Natural killer cell (primary cell): ENCODE results near the gene DHX57. TPM values are rescaled to one million over a fixed set of nuclear protein-coding genes. Genes with fewer than 3 reads are reported as not detected.

ENCODE experiments used
- ATAC-seq, 3 donors: fragments of 150-1000 bp in 2 of 3; fragments of 200-7000 bp in 1 of 3; cut with Tn5 transposase; 1 replicate in 1 of 3; 2 replicates in 2 of 3; pipeline ENCODE4 v1.10.0; 2021; ENCODE audit warnings: mild to moderate bottlenecking in 2 of 3, moderate library complexity in 2 of 3
- DNase-seq, 2 donors: peaks; one replicate each; pipeline versions ENCODE4 v3.0.0 to v3.0.0-alpha.2; 2013 to 2021; ENCODE audit warnings: mixed read lengths in 1 of 2
- H3K27ac ChIP-seq: one replicate; pipeline ENCODE4 v1.5.1; 2013; ENCODE audit warnings: mild to moderate bottlenecking, low read length
- H3K27me3 ChIP-seq: one replicate; pipeline ENCODE4 v1.6.1; 2013; ENCODE audit warnings: low read length; ENCODE audit not compliant: control insufficient read depth, insufficient read depth
- H3K36me3 ChIP-seq: one replicate; pipeline ENCODE4 v1.6.1; 2013; ENCODE audit warnings: low read length; ENCODE audit not compliant: control insufficient read depth, insufficient read depth
- H3K4me1 ChIP-seq: one replicate; pipeline ENCODE4 v1.6.1; 2013; ENCODE audit warnings: low read length; ENCODE audit not compliant: control insufficient read depth, insufficient read depth
- H3K4me3 ChIP-seq: one replicate; pipeline ENCODE4 v1.5.1; 2013; ENCODE audit warnings: low read length
- H3K9me3 ChIP-seq: one replicate; pipeline ENCODE4 v1.6.1; 2013; ENCODE audit warnings: low read length; ENCODE audit not compliant: control insufficient read depth, insufficient read depth
- H3K27ac Mint-ChIP-seq, 2 donors: one replicate each; pipeline ENCODE4 v1.8.0; 2022; ENCODE audit warnings: mild to moderate bottlenecking in 2 of 2, mixed read lengths in 2 of 2, moderate library complexity in 1 of 2
- H3K27me3 Mint-ChIP-seq, 2 donors: one replicate each; pipeline ENCODE4 v1.8.0; 2022; ENCODE audit warnings: low read depth in 2 of 2, mixed read lengths in 2 of 2
- H3K36me3 Mint-ChIP-seq: one replicate; pipeline ENCODE4 v1.8.0; 2022; ENCODE audit warnings: mixed read lengths
- H3K4me1 Mint-ChIP-seq, 2 donors: one replicate each; pipeline ENCODE4 v1.8.0; 2022; ENCODE audit warnings: mixed read lengths in 2 of 2
- H3K4me3 Mint-ChIP-seq: one replicate; pipeline ENCODE4 v1.8.0; 2022; ENCODE audit warnings: mild to moderate bottlenecking, moderate library complexity, mixed read lengths
- H3K9me3 Mint-ChIP-seq, 2 donors: one replicate each; pipeline ENCODE4 v1.8.0; 2022; ENCODE audit warnings: mixed read lengths in 2 of 2
- WGBS: methylation state at CpG from one replicate; pipeline ENCODE4 v1.1.7; 2013; ENCODE audit warnings: missing lambda C conversion rate; ENCODE audit not compliant: insufficient coverage; 5-methylcytosine and 5-hydroxymethylcytosine counted together
- intact Hi-C: fragments of 100-400 bp; cut with micrococcal nuclease; formaldehyde crosslinking; loops from one replicate; pipeline ENCODE4 v1.14.2; 2022
- total RNA-seq, 4 donors: library from RNA; stranded (reverse); fragments of 120-200 nt in 1 of 4; gene quantifications; one replicate each; pipeline versions ENCODE4 v1.2.3 to v1.2.4, GENCODE V29; 2013 to 2022
- TF ChIP-seq, protein P1 (sequence below): fragments of 200-600 bp; IDR thresholded peaks from one replicate; pipeline ENCODE4 v1.8.0; 2022; ENCODE audit warnings: antibody characterized with exemption

The DHX57 gene
- total RNA-seq, 3 donors from 2014 or later (not counting 1 experiment from before 2014, with no cell fraction given): 12.8 to 21.9 (median 18.5) TPM

DNA sequence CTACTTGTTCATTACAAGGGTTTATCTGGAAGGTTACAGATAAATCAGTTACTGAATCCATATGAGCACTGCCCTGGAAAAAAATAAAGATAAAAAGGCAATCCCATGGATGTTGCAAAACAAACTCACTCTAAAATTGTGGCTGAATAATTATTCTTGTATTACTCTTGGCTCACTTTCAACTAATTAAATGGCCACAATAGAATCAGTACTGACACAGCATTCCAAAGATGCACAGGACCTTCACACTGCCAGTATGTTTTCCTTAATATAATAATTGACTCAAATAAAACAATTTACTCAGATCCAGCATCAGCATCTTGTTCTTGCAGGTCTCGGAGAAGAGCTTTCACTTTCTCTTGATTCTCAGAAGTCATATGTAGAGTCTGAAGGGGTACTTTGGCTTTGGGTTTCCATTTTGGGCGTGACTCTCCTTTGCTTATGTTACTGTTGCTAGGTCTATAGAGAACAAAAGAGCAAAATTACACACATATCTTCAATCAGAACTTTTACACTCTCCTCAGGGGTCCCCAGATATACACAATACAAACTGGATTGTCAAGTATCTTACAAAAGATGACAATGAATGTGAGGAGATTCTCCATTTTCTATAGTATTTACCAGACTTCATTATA, 12.6 kb downstream of the DHX57 start:
- intact Hi-C loops: no loop called here
- no peaks in the 10 kb centered on the region for H3K4me1 Mint-ChIP-seq
- 100% methylated on average over 1 of the region's 2 CpGs for WGBS

DNA sequence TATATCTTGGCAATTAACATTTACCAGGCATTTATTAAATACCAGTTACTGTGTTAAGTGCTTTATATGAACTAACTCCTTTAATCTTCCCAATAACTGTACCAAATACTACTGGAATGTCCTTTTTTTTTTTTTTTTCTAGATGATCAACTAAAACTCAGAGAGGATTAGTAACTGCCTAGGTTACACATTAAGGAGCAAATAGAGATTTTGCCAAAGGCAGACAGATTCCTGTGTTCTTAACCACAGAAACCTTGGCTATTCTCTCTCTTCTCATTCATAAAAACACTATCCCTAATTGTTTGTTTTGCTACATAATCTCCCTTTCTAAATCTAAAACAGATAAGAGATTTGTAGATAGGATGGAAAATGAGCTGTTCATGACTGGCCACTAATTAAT, 13.3 kb downstream of the DHX57 start:
- Histone ChIP-seq H3K4me3 (no peak overlapping the region), H3K36me3 (peaks cover 37% of the 10 kb centered on the region), H3K4me1 (no peaks in the 10 kb centered on the region), H3K27me3 (no peaks in the 10 kb centered on the region), H3K9me3 (no peaks in the 10 kb centered on the region), H3K27ac (no peak overlapping the region)
- no peaks in the 10 kb centered on the region for H3K27me3 Mint-ChIP-seq
- TF ChIP-seq, protein P1, sequence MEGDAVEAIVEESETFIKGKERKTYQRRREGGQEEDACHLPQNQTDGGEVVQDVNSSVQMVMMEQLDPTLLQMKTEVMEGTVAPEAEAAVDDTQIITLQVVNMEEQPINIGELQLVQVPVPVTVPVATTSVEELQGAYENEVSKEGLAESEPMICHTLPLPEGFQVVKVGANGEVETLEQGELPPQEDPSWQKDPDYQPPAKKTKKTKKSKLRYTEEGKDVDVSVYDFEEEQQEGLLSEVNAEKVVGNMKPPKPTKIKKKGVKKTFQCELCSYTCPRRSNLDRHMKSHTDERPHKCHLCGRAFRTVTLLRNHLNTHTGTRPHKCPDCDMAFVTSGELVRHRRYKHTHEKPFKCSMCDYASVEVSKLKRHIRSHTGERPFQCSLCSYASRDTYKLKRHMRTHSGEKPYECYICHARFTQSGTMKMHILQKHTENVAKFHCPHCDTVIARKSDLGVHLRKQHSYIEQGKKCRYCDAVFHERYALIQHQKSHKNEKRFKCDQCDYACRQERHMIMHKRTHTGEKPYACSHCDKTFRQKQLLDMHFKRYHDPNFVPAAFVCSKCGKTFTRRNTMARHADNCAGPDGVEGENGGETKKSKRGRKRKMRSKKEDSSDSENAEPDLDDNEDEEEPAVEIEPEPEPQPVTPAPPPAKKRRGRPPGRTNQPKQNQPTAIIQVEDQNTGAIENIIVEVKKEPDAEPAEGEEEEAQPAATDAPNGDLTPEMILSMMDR: no peak
- no peaks in the 10 kb centered on the region for H3K9me3 Mint-ChIP-seq
- no peaks in the 10 kb centered on the region for H3K4me1 Mint-ChIP-seq
- peaks cover 11% of the 10 kb centered on the region for H3K36me3 Mint-ChIP-seq
- no peak overlapping the region for H3K4me3 Mint-ChIP-seq
- no peak for ATAC-seq
- no peak for DNase-seq
- intact Hi-C loops: no loop called here
- no peak overlapping the region for H3K27ac Mint-ChIP-seq

More for the DNA sequence above, 12.6 kb downstream of the DHX57 start:
- H3K36me3 ChIP-seq: peaks cover 35% of the 10 kb centered on the region
- no peaks in the 10 kb centered on the region for H3K27me3 ChIP-seq
- H3K27me3 Mint-ChIP-seq: no peaks in the 10 kb centered on the region
- DNase-seq (no peak), ATAC-seq (no peak)
- H3K27ac ChIP-seq: no peak overlapping the region
- no peak overlapping the region for H3K4me3 ChIP-seq
- H3K4me1 ChIP-seq: no peaks in the 10 kb centered on the region
- no peak overlapping the region for H3K4me3 Mint-ChIP-seq
- H3K36me3 Mint-ChIP-seq: peaks cover 11% of the 10 kb centered on the region
- H3K27ac Mint-ChIP-seq: no peak overlapping the region
- H3K9me3 ChIP-seq: no peaks in the 10 kb centered on the region
- H3K9me3 Mint-ChIP-seq: no peaks in the 10 kb centered on the region
- TF ChIP-seq, protein P1: no peak

DNA sequence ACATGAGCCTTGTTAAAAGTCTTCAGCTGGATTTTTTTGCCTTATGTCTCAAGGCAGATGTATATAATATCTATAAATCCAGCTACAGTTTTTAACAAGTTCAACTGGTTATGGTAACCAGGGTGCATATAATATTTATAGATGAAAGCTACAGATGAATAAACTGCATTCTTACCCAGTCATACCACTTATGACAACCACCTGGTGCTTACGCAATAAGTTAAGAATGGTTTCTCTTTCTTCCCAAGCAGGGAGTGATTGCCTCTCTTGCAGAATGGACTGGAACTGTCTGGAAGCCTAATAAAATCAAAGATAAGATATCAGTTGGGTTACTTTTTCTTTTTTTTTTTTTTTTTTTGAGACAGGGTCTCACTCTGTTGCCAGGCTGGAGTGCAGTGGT, 19.6 kb downstream of the DHX57 start:
- no peaks in the 10 kb centered on the region for H3K4me1 Mint-ChIP-seq
- no peak overlapping the region for H3K27ac Mint-ChIP-seq
- Histone ChIP-seq H3K4me3 (no peak overlapping the region), H3K27ac (no peak overlapping the region), H3K4me1 (no peaks in the 10 kb centered on the region), H3K27me3 (no peaks in the 10 kb centered on the region), H3K9me3 (no peaks in the 10 kb centered on the region), H3K36me3 (peaks cover 57% of the 10 kb centered on the region)
- H3K27me3 Mint-ChIP-seq: no peaks in the 10 kb centered on the region
- no peak for ATAC-seq
- no peak for DNase-seq
- H3K36me3 Mint-ChIP-seq: peaks cover 31% of the 10 kb centered on the region
- 100% methylated on average over 1 of the region's 1 CpG for WGBS
- no peaks in the 10 kb centered on the region for H3K9me3 Mint-ChIP-seq
- TF ChIP-seq, protein P1: no peak
- no peak overlapping the region for H3K4me3 Mint-ChIP-seq
- intact Hi-C loops: no loop called here

DNA sequence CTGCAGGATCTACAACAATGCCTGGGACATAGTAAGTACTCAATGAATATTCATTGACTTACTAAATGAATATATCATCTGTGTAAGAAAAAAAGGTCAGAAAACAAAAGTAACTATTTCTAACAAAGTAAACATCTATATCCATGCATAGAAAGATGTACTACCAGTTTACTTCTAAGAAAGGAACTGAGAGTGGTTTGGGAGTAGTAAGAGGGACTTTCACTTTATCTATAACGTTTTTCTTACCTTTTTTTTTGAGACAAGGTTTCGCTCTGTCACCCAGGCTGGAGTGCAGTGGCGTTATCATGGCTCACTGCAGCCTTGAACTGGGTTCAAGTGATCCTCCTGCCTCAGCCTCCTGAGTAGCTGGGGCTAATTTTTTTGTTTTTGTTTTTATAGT, 25.7 kb downstream of the DHX57 start:
- DNase-seq: no peak
- peaks cover 24% of the 10 kb centered on the region for H3K36me3 ChIP-seq
- no peaks in the 10 kb centered on the region for H3K27me3 ChIP-seq
- intact Hi-C loops: no loop called here
- peaks cover 43% of the 10 kb centered on the region for H3K36me3 Mint-ChIP-seq
- H3K4me1 ChIP-seq: no peaks in the 10 kb centered on the region
- H3K9me3 ChIP-seq: no peaks in the 10 kb centered on the region
- no peak overlapping the region for H3K4me3 ChIP-seq
- no peaks in the 10 kb centered on the region for H3K4me1 Mint-ChIP-seq
- no peaks in the 10 kb centered on the region for H3K9me3 Mint-ChIP-seq
- H3K27ac Mint-ChIP-seq: no peak overlapping the region
- no peak overlapping the region for H3K27ac ChIP-seq
- no peak for ATAC-seq
- WGBS: 74% methylated on average over 3 of the region's 3 CpGs
- no peaks in the 10 kb centered on the region for H3K27me3 Mint-ChIP-seq
- TF ChIP-seq, protein P1: no peak
- H3K4me3 Mint-ChIP-seq: no peak overlapping the region
